HG03066 (cell line): ENCODE data around the gene AFF3.

Experiments used
- ATAC-seq: cut with Tn5 transposase; IDR thresholded peaks from one replicate; pipeline ENCODE4 v1.9.1; 2021; ENCODE audit warnings: low read depth; ENCODE audit not compliant: unreplicated experiment

The AFF3 gene

GRCh38 chr2:99729104-99730025, 413.0 kb downstream of the AFF3 start:
- no peak for ATAC-seq

- no peak for ATAC-seq
Measured at GRCh38 chr2:99728166-99728565, 414.2 kb downstream of the AFF3 start.

GRCh38 chr2:99727199-99727598, 415.2 kb downstream of the AFF3 start:
- ATAC-seq = no peak

- ATAC-seq = no peak
Measured at GRCh38 chr2:99726691-99727090, 415.7 kb downstream of the AFF3 start.

- no peak for ATAC-seq
Measured at GRCh38 chr2:99725820-99726219, 416.6 kb downstream of the AFF3 start.

- ATAC-seq = no peak
Measured at GRCh38 chr2:99722476-99722875, 419.9 kb downstream of the AFF3 start.

- no peak for ATAC-seq
Measured at GRCh38 chr2:99719102-99719501, 423.3 kb downstream of the AFF3 start.

GRCh38 chr2:99715956-99716355, 426.4 kb downstream of the AFF3 start:
- ATAC-seq = no peak

- no peak for ATAC-seq
Measured at GRCh38 chr2:99714349-99714748, 428.0 kb downstream of the AFF3 start.

GRCh38 chr2:99711144-99711543, 431.2 kb downstream of the AFF3 start:
- no peak for ATAC-seq

- no peak for ATAC-seq
Measured at GRCh38 chr2:99710721-99711120, 431.7 kb downstream of the AFF3 start.

- ATAC-seq = no peak
Measured at GRCh38 chr2:99709229-99709628, 433.2 kb downstream of the AFF3 start.

GRCh38 chr2:99708231-99708630, 434.2 kb downstream of the AFF3 start:
- ATAC-seq = no peak

- ATAC-seq = no peak
Measured at GRCh38 chr2:99707592-99707991, 434.8 kb downstream of the AFF3 start.

- no peak for ATAC-seq
Measured at GRCh38 chr2:99706735-99707134, 435.7 kb downstream of the AFF3 start.

- ATAC-seq = no peak
Measured at GRCh38 chr2:99701503-99701902, 440.9 kb downstream of the AFF3 start.

GRCh38 chr2:99700482-99701398, 441.6 kb downstream of the AFF3 start:
- no peak for ATAC-seq

GRCh38 chr2:99698896-99699295, 443.5 kb downstream of the AFF3 start:
- ATAC-seq = no peak

GRCh38 chr2:99697811-99698568, 444.4 kb downstream of the AFF3 start:
- ATAC-seq = no peak

GRCh38 chr2:99695944-99696253, 446.5 kb downstream of the AFF3 start:
- ATAC-seq = no peak
